HL-60 (cell line): Measurements from ENCODE around the gene HIPK2.

Experiments used
- DNase-seq, 2 experiments: peaks; one replicate each; pipeline ENCODE4 v3.0.0-alpha.2; 2010 to 2020; ENCODE audit warnings: low read depth in 1 of 2, low spot score in 1 of 2
- H3K27ac ChIP-seq: fragments of 250-450 bp; sonication (Bioruptor Pico); replicated peaks from 2 replicates; pipeline ENCODE4 v1.5.1; 2020; ENCODE audit warnings: mild to moderate bottlenecking, moderate library complexity
- H3K27me3 ChIP-seq: fragments of 250-450 bp; sonication (Bioruptor Pico); 2 replicates; pipeline ENCODE4 v1.5.1; 2021; ENCODE audit warnings: mild to moderate bottlenecking, moderate library complexity; ENCODE audit not compliant: insufficient read depth, poor library complexity, severe bottlenecking
- H3K4me3 ChIP-seq: replicated peaks from 2 replicates; pipeline ENCODE4 v1.5.1; 2011; ENCODE audit warnings: mild to moderate bottlenecking, control low read depth, low read length; ENCODE audit not compliant: insufficient read depth
- CTCF ChIP-seq: IDR thresholded peaks from one replicate; pipeline ENCODE4 v1.5.1; 2011; ENCODE audit warnings: low read length, control low read depth, inconsistent platforms; ENCODE audit not compliant: insufficient read depth
- GABPA ChIP-seq: IDR thresholded peaks from 2 replicates; pipeline ENCODE4 v1.6.1; 2012; ENCODE audit warnings: low read depth
- POLR2AphosphoS5 ChIP-seq: IDR thresholded peaks from 2 replicates; pipeline ENCODE4 v1.6.1; 2012; ENCODE audit warnings: low read depth
- REST ChIP-seq: IDR thresholded peaks from 2 replicates; pipeline ENCODE4 v1.6.1; 2012; ENCODE audit warnings: low read depth; ENCODE audit not compliant: insufficient replicate concordance
- SPI1 ChIP-seq: IDR thresholded peaks from 2 replicates; pipeline ENCODE4 v1.6.1; 2012; ENCODE audit warnings: low read depth, mild to moderate bottlenecking, borderline replicate concordance

Gene HIPK2

GRCh38 chr7:139585042-139585441, 192.8 kb downstream of the HIPK2 start:
- Histone ChIP-seq H3K27me3 (no peaks in the 10 kb centered on the region), H3K4me3 (no peak overlapping the region), H3K27ac (no peak overlapping the region)
- DNase-seq, result no peak
- TF ChIP-seq REST (no peak), POLR2AphosphoS5 (no peak), SPI1 (no peak), GABPA (no peak), CTCF (no peak)

DNA sequence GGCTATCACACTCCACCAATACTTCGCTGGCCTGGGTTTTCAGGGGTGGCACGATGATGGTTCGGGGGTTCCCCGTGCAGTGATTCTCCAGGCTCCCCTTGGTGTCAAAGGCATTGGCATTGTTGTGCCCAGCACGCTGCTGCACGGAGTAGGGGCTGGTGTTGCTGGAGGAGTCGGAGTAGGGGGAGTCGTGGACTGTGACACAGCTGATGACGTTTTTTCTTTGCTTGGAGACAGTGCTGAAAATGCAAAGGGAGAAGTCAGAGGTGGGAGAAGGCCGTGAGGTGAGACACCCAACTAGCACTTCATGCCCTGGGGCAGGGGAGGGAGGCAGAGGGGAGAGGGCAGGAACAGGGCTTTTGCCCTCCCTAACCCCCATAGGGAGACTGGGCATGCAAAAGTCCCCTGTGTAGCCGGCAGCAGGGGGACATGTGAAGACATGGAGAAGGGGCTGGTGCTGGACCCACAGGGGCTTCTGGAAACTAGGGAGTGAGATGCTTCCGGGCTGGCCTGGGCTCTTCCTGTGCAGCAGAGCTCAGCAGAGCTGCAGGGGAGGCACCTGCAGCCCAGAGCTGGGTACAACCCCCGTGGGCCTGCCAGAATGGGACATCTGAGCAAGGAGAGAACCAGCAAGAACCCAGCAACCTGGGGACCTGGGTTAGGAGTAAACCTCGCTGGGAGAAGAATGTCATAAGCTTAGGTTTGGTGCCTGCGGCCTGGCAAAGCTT, 193.8 kb downstream of the HIPK2 start:
- TF ChIP-seq GABPA (no peak), CTCF (no peak), REST (no peak), POLR2AphosphoS5 (no peak), SPI1 (no peak)
- Histone ChIP-seq H3K27ac (no peak overlapping the region), H3K4me3 (no peak overlapping the region), H3K27me3 (no peaks in the 10 kb centered on the region)
- DNase-seq, result no peak

DNA sequence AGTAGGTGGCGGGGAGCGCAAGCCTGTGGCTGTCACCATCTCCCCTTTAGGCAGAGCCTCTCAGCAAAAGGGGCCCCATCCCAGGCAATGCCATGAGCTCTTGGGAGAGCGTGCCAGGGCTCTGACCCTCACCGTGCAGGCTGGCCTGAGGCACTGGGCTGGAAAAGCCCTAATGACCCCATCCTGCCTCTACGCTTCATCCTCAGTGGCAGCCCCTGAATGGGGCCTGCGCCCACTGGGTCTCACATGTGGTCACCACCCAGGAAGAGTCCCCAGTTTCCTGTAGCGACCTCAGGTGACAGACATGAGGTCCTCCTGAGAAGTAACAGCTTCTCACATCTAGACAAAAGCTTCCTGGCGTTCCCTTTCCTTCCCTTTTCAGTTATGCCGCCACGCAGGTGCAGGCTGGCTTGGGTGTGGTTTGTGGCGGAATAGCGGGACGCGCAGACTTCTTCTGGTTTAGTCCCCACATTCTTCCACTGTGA, 195.1 kb downstream of the HIPK2 start:
- no peak for TF ChIP-seq REST
- no peak for TF ChIP-seq POLR2AphosphoS5
- no peak for TF ChIP-seq SPI1
- no peak for TF ChIP-seq GABPA
- TF ChIP-seq CTCF, result no peak
- H3K27ac ChIP-seq, result no peak overlapping the region
- H3K4me3 ChIP-seq, result no peak overlapping the region
- no peak for DNase-seq
- H3K27me3 ChIP-seq, result no peaks in the 10 kb centered on the region
